ENCODE results near the gene NRP1. TPM values are rescaled to one million over a fixed set of nuclear protein-coding genes. Genes with fewer than 3 reads are reported as not detected.

The NRP1 gene
- total RNA-seq, 4 donors from 2014 or later, result 91.8 to 175 (median 142) TPM

GRCh38 chr10:33136271-33136670, 198.2 kb downstream of the NRP1 start:
- TF ChIP-seq CTCF (IDR thresholded peaks at IDR 0.05; ENCODE audit: low read depth), result no peak

- TF ChIP-seq CTCF (IDR thresholded peaks at IDR 0.05; ENCODE audit: low read depth), result no peak
Measured at GRCh38 chr10:33134011-33134751, 200.3 kb downstream of the NRP1 start.

- TF ChIP-seq CTCF (IDR thresholded peaks at IDR 0.05; ENCODE audit: low read depth), result no peak
Measured at GRCh38 chr10:33133557-33133956, 200.9 kb downstream of the NRP1 start.

- no peak for TF ChIP-seq CTCF (IDR thresholded peaks at IDR 0.05; ENCODE audit: low read depth)
Measured at GRCh38 chr10:33132626-33133025, 201.8 kb downstream of the NRP1 start.

GRCh38 chr10:33129996-33130386, 204.5 kb downstream of the NRP1 start:
- TF ChIP-seq CTCF (IDR thresholded peaks at IDR 0.05; ENCODE audit: low read depth), result no peak

- TF ChIP-seq CTCF (IDR thresholded peaks at IDR 0.05; ENCODE audit: low read depth), result no peak
Measured at GRCh38 chr10:33129141-33129995, 205.1 kb downstream of the NRP1 start.

- TF ChIP-seq CTCF (IDR thresholded peaks at IDR 0.05; ENCODE audit: low read depth), result no peak
Measured at GRCh38 chr10:33127622-33128021, 206.8 kb downstream of the NRP1 start.
